K562 (cell line): ENCODE data around the gene RARRES2. TPM values are rescaled to one million over a fixed set of nuclear protein-coding genes. Genes with fewer than 3 reads are reported as not detected.

ENCODE experiments used
- BDP1 ChIP-seq: IDR thresholded peaks from 3 replicates; pipeline ENCODE4 v1.6.1; 2011; ENCODE audit not compliant: insufficient read length, insufficient read depth
- CTCF ChIP-seq, 3 experiments: IDR thresholded peaks in 2 of 3; conservative IDR thresholded peaks in 1 of 3; 2 replicates each; pipeline ENCODE4 v1.5.1; 2011 to 2012; ENCODE audit warnings: low read length in 3 of 3, mild to moderate bottlenecking in 3 of 3, control low read depth in 2 of 3, improper control_type of control experiment in 1 of 3, inconsistent platforms in 1 of 3, low read depth in 1 of 3, mixed read lengths in 1 of 3, moderate library complexity in 1 of 3; ENCODE audit not compliant: insufficient read depth in 2 of 3
- DACH1 ChIP-seq: fragments of 450-650 bp; IDR thresholded peaks from 2 replicates; pipeline ENCODE4 v1.6.1; 2018; ENCODE audit not compliant: partially characterized antibody
- GTF2A2 ChIP-seq: IDR thresholded peaks from 2 replicates; pipeline ENCODE4 v1.6.1; 2016; ENCODE audit warnings: mild to moderate bottlenecking, missing genetic modification characterization, missing compliant biosample characterization
- GTF2B ChIP-seq: IDR thresholded peaks from 2 replicates; pipeline ENCODE4 v1.6.1; 2011; ENCODE audit not compliant: insufficient read length; ENCODE audit errors: extremely low read depth
- HMG20A ChIP-seq: fragments of 450-650 bp; formaldehyde crosslinking; conservative IDR thresholded peaks from 2 replicates; pipeline ENCODE4 v1.4.0; 2020; ENCODE audit warnings: mild to moderate bottlenecking, mixed read lengths
- HMGN3 ChIP-seq: IDR thresholded peaks from 2 replicates; pipeline ENCODE4 v1.6.1; 2011; ENCODE audit warnings: borderline replicate concordance, low read depth, mild to moderate bottlenecking, mixed read lengths, low read length; ENCODE audit not compliant: insufficient read length; ENCODE audit errors: extremely low read depth
- PHF8 ChIP-seq: fragments of 200-600 bp; sonication (generic); IDR thresholded peaks from 2 replicates; pipeline ENCODE4 v1.6.1; 2012; ENCODE audit warnings: mixed run types, mild to moderate bottlenecking, inconsistent platforms, low read length, moderate library complexity, borderline replicate concordance
- PREB ChIP-seq: sonication (generic); formaldehyde crosslinking; IDR thresholded peaks from 2 replicates; pipeline ENCODE4 v1.8.1; 2023; ENCODE audit warnings: mild to moderate bottlenecking, missing genetic modification reagents
- RERE ChIP-seq: sonication (generic); formaldehyde crosslinking; IDR thresholded peaks from 2 replicates; pipeline ENCODE4 v1.8.0; 2023; ENCODE audit warnings: missing genetic modification reagents, mild to moderate bottlenecking, borderline replicate concordance
- SETDB1 ChIP-seq: IDR thresholded peaks from one replicate; pipeline ENCODE4 v1.6.1; 2012; ENCODE audit warnings: low read length, control low read depth, inconsistent platforms
- TARDBP ChIP-seq: fragments of 450-650 bp; IDR thresholded peaks from 2 replicates; pipeline ENCODE4 v1.6.1; 2016
- TOE1 ChIP-seq, 2 experiments: fragments of 450-650 bp in 1 of 2; sonication (generic) in 1 of 2; formaldehyde crosslinking in 1 of 2; IDR thresholded peaks; 2 replicates each; pipeline versions ENCODE4 v1.7.1 to v1.8.0; 2016 to 2022; ENCODE audit warnings: borderline replicate concordance in 2 of 2, mild to moderate bottlenecking in 2 of 2, antibody characterized with exemption in 1 of 2, inconsistent platforms in 1 of 2, low read depth in 1 of 2, missing genetic modification reagents in 1 of 2, moderate library complexity in 1 of 2
- TRIM28 ChIP-seq: fragments of 450-650 bp; IDR thresholded peaks from 2 replicates; pipeline ENCODE4 v1.6.1; 2017
- YBX1 ChIP-seq: fragments of 450-650 bp; IDR thresholded peaks from 2 replicates; pipeline ENCODE4 v1.7.1; 2016; ENCODE audit warnings: mild to moderate bottlenecking
- polyA plus RNA-seq, 8 experiments: library from polyadenylated mRNA; depleted of rRNA in 4 of 8; stranded (reverse) in 5 of 8; unstranded in 3 of 8; fragments of >200 nt; fragmentation: Nextera tagmentation in 2 of 8; fragmentation: Illumina TruSeq in 1 of 8; extraction: Ambion mirVana in 2 of 8; extraction: Trizol in 1 of 8; gene quantifications; 2 replicates each; pipeline versions ENCODE4 v1.2.1 to v1.2.3, GENCODE V29; 2011 to 2014; ENCODE audit warnings: inconsistent platforms in 1 of 8, missing spikeins in 1 of 8
- total RNA-seq, 7 experiments: library from RNA; depleted of rRNA in 6 of 7; stranded (reverse); fragments of >200 nt in 6 of 7; fragmentation: Illumina TruSeq in 2 of 7; extraction: Trizol in 2 of 7; gene quantifications; 2 replicates each; pipeline versions ENCODE4 v1.2.1 to v1.2.3, GENCODE V29; 2011 to 2021; ENCODE audit warnings: low replicate concordance in 1 of 7

The RARRES2 gene
- total and polyA plus RNA-seq, 9 of the 15 experiments (the other 6 are each of a cell fraction or from before 2014, with no cell fraction given) = 0.11 to 1.7 (median 0.23) TPM; not detected in 6

- TF ChIP-seq HMG20A (no peak), PREB (CRISPR knock-in tag) (0 out of 2 replicates have a peak, but pooled peaks have one; percentile 42), PHF8 (no peak; the same call in 1 of the 2 replicates), TRIM28 (no peak), TARDBP (peak; percentile 19; the same call in 1 of the 2 replicates), SETDB1 (no peak), BDP1 (no peak), GTF2A2 (no peak), TOE1 (IDR thresholded peaks at IDR 0.05; ENCODE audit: borderline replicate concordance) (no peak), TOE1 (CRISPR knock-in tag; IDR thresholded peaks at IDR 0.05; ENCODE audit: borderline replicate concordance, low read depth) (no peak), DACH1 (no peak), YBX1 (no peak), RERE (CRISPR knock-in tag) (no peak), GTF2B (no peak), HMGN3 (no peak), CTCF (IDR thresholded peaks at IDR 0.05 in 2 of 3, conservative IDR thresholded peaks at IDR 0.05 in 1 of 3; ENCODE audit: insufficient read depth in 2 of 3, low read depth in 1 of 3, low read length in 3 of 3) (peak; percentile 40 to 53 (median 48); a peak in 5 of 6 replicates)
Observed at GRCh38 chr7:150357771-150358427, 16.5 kb upstream of the RARRES2 start (continued).
